Natural killer cell treated with Interleukin-12 subunit alpha and Interleukin-12 subunit beta and Interleukin-15 and Interleukin-18, amount 100 ng/mL, for 72 hours (primary cell): ENCODE data around the gene PRKD1. TPM values are rescaled to one million over a fixed set of nuclear protein-coding genes. Genes with fewer than 3 reads are reported as not detected.
"Not testable (repeated sequence)": the region's sequence is repeated elsewhere in the genome, so short reads cannot be mapped to it uniquely, and the experiment has no call there.

Experiments
- ATAC-seq, 2 donors: fragments of 150-1000 bp; cut with Tn5 transposase in 1 of 2; sonication (Bioruptor Pico), chemical (Tn5 transposase) in 1 of 2; 2 replicates each; pipeline ENCODE4 v1.10.0; 2021
- DNase-seq: peaks from one replicate; pipeline ENCODE4 v3.0.0; 2022; ENCODE audit warnings: low spot score
- H3K27ac Mint-ChIP-seq, 2 donors: 1 replicate in 1 of 2; 2 replicates in 1 of 2; pipeline ENCODE4 v1.8.0; 2022; ENCODE audit warnings: mixed read lengths in 2 of 2, mild to moderate bottlenecking in 1 of 2, moderate library complexity in 1 of 2
- H3K27me3 Mint-ChIP-seq, 2 donors: 1 replicate in 1 of 2; 2 replicates in 1 of 2; pipeline ENCODE4 v1.8.0; 2022; ENCODE audit warnings: mixed read lengths in 2 of 2
- H3K36me3 Mint-ChIP-seq: one replicate; pipeline ENCODE4 v1.8.0; 2022; ENCODE audit warnings: mixed read lengths
- H3K4me1 Mint-ChIP-seq, 2 donors: 1 replicate in 1 of 2; 2 replicates in 1 of 2; pipeline ENCODE4 v1.8.0; 2022; ENCODE audit warnings: low read depth in 2 of 2, mixed read lengths in 2 of 2, mild to moderate bottlenecking in 1 of 2
- H3K4me3 Mint-ChIP-seq: one replicate; pipeline ENCODE4 v1.8.0; 2022; ENCODE audit warnings: mixed read lengths
- H3K9me3 Mint-ChIP-seq: 2 replicates; pipeline ENCODE4 v1.8.0; 2022; ENCODE audit warnings: mixed read lengths
- total RNA-seq, 2 donors: library from RNA; stranded (reverse); gene quantifications; one replicate each; pipeline ENCODE4 v1.2.3, GENCODE V29; 2022

PRKD1 gene
- total RNA-seq, 2 donors from 2014 or later = 0.61 TPM; not detected in 1

GRCh38 chr14:29839691-29840090 is 88.0 kb downstream of the PRKD1 start:
- ATAC-seq, H3K27me3 Mint-ChIP-seq, H3K4me3 Mint-ChIP-seq, H3K27ac Mint-ChIP-seq, DNase-seq, H3K4me1 Mint-ChIP-seq: not testable (repeated sequence)
- Mint-ChIP-seq H3K36me3 (peaks cover 16% of the 10 kb centered on the region), H3K9me3 (peaks cover 19% of the 10 kb centered on the region)

DNA sequence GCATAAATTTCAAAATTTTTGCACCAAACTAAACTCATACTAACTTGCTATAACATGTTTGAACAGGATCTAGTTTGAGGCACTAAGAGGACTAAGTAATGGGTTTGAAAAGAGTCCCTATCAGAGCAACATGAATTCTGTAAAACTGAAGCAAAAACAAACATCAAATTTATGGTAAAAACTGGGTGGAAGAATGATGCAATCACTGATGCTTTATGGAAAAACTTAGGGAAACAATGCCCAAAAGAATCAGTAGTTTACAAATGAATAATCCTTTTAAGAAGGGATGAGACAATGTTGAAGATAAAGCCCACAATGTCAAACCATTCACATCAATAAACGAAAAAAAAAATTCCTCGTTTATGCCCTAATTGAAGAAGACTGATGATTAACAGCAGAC is 88.9 kb downstream of the PRKD1 start:
- no peaks in the 10 kb centered on the region for H3K4me1 Mint-ChIP-seq
- peaks cover 16% of the 10 kb centered on the region for H3K9me3 Mint-ChIP-seq
- no peak overlapping the region for H3K27ac Mint-ChIP-seq
- DNase-seq = no peak
- ATAC-seq = no peak
- H3K27me3 Mint-ChIP-seq = no peaks in the 10 kb centered on the region
- H3K4me3 Mint-ChIP-seq = no peak overlapping the region
- H3K36me3 Mint-ChIP-seq = peaks cover 16% of the 10 kb centered on the region

GRCh38 chr14:29836395-29836794 is 91.3 kb downstream of the PRKD1 start:
- Mint-ChIP-seq H3K27ac (no peak overlapping the region), H3K4me3 (no peak overlapping the region), H3K36me3 (peaks cover 11% of the 10 kb centered on the region), H3K9me3 (peaks cover 12% of the 10 kb centered on the region), H3K27me3 (no peaks in the 10 kb centered on the region), H3K4me1 (no peaks in the 10 kb centered on the region)
- DNase-seq (no peak), ATAC-seq (no peak)

DNA sequence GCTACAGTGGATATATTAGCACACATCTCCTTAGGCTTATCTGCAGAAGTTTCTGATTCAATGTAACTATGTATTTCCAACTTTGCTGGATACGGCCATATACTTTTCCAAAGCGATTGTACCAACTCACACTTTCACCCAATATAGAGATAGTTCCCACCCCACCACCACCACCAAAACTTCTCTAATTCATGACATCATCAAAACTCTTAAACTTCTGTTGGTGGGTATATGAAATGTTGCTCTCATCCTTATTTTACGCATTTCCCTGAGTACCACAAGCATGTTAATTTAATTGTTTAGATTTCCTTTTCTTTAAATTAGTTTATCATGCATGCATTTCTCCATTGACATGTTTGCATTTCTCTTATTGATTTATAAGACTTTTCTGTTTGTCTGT is 95.6 kb downstream of the PRKD1 start:
- no peak overlapping the region for H3K4me3 Mint-ChIP-seq
- H3K27ac Mint-ChIP-seq = no peak overlapping the region
- ATAC-seq = no peak
- H3K27me3 Mint-ChIP-seq = no peaks in the 10 kb centered on the region
- H3K9me3 Mint-ChIP-seq = peaks cover 11% of the 10 kb centered on the region
- H3K36me3 Mint-ChIP-seq = no peaks in the 10 kb centered on the region
- H3K4me1 Mint-ChIP-seq = no peaks in the 10 kb centered on the region
- DNase-seq = no peak

DNA sequence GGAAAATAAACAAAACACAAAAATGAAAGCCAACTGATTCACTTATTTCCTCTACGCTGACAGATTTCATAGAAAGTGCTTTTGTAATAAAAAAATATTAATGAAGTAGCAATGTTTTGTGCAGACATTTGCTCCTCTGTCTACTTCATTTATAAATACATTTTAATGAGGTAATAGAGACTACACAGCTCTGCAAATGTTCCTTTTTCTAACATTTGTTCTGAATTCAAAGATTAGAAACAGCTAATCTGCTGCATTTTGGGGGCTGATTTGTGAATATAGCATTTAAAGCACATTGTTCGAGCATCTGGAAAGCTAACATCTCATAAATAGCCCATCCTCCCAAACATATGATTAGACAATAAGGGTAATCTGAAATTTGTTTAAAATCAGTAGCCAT is 97.8 kb downstream of the PRKD1 start:
- Mint-ChIP-seq H3K27ac (no peak overlapping the region), H3K27me3 (no peaks in the 10 kb centered on the region), H3K4me3 (no peak overlapping the region), H3K36me3 (no peaks in the 10 kb centered on the region), H3K9me3 (peaks cover 9% of the 10 kb centered on the region), H3K4me1 (no peaks in the 10 kb centered on the region)
- ATAC-seq (no peak), DNase-seq (no peak)

GRCh38 chr14:29823816-29824215 is 103.8 kb downstream of the PRKD1 start:
- Mint-ChIP-seq H3K4me1 (no peaks in the 10 kb centered on the region), H3K27ac (no peak overlapping the region), H3K27me3 (no peaks in the 10 kb centered on the region), H3K9me3 (peaks cover 10% of the 10 kb centered on the region), H3K4me3 (no peak overlapping the region), H3K36me3 (no peaks in the 10 kb centered on the region)
- ATAC-seq (no peak), DNase-seq (no peak)

DNA sequence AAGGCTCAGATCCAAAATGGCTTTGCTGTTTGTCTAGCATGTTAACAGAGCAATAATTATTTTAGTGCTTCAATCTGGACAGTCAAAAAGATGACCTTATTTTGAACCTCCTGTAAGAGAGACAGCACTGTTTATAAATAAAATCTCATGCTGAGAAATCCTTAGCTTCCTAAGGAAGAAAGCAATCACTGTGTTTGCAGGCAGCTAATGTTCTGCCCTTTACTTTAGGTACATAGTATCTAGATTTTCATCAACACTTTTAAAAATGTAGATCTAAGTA is 105.3 kb downstream of the PRKD1 start:
- Mint-ChIP-seq H3K4me3 (no peak overlapping the region), H3K36me3 (no peaks in the 10 kb centered on the region), H3K4me1 (no peaks in the 10 kb centered on the region), H3K27me3 (no peaks in the 10 kb centered on the region), H3K9me3 (peaks cover 12% of the 10 kb centered on the region), H3K27ac (no peak overlapping the region)
- no peak for ATAC-seq
- DNase-seq = no peak

DNA sequence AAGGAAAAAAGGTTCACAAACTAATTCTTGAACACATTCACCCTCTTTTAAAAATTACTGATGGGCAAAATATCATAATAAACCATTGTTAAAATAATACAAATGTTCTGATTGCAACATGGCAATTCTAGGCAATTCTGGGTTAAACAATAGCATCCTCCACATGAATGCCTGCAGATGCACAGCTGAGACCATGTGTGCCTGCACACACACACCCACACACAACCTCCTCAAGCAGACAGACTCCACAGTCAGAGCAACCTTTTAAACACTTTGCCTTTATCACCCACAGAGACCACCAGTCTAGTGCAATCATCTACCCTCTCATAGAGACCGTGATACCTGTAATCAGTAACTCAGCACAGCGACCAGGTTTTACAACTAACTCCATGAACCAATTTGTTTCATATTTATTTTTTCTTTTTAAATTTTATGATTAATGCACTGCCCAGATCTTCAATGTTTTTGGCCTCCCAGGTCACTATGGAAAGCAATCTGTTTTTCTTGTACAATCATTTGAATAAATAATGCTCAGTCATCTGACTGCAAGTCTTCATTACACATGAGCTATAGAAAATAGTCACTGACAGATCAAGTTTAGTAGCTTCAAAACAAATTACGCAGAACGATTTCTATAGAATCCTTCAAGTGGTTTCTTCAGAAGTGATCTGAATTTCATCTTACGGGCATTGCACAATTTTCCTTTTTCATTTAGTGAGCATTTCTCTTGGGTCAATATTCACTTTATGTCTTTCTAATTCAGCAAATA is 105.8 kb downstream of the PRKD1 start:
- peaks cover 12% of the 10 kb centered on the region for H3K9me3 Mint-ChIP-seq
- ATAC-seq = no peak
- no peak overlapping the region for H3K4me3 Mint-ChIP-seq
- no peaks in the 10 kb centered on the region for H3K36me3 Mint-ChIP-seq
- no peaks in the 10 kb centered on the region for H3K4me1 Mint-ChIP-seq
- DNase-seq = no peak
- no peak overlapping the region for H3K27ac Mint-ChIP-seq
- no peaks in the 10 kb centered on the region for H3K27me3 Mint-ChIP-seq

DNA sequence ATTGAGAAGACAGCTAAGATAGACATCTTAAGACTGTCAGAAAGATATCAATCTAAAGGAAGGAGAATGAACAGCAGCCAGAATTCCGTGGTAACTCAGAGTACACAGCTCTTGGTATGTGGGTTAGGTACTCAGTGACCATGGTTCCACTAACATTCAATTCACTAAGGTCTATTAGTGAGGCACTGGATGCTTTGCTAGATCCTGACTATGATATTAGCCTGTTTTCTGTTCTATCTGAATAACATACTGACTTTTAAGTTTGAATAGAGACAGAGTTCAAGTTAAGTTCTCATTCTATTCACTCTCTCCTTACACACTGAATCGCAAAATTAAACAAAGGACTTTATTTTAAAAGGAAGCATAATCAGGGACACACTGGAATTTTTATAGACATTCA is 106.4 kb downstream of the PRKD1 start:
- no peak overlapping the region for H3K4me3 Mint-ChIP-seq
- H3K9me3 Mint-ChIP-seq = peaks cover 12% of the 10 kb centered on the region
- DNase-seq (no peak), ATAC-seq (no peak)
- no peaks in the 10 kb centered on the region for H3K4me1 Mint-ChIP-seq
- no peaks in the 10 kb centered on the region for H3K27me3 Mint-ChIP-seq
- no peak overlapping the region for H3K27ac Mint-ChIP-seq
- no peaks in the 10 kb centered on the region for H3K36me3 Mint-ChIP-seq

DNA sequence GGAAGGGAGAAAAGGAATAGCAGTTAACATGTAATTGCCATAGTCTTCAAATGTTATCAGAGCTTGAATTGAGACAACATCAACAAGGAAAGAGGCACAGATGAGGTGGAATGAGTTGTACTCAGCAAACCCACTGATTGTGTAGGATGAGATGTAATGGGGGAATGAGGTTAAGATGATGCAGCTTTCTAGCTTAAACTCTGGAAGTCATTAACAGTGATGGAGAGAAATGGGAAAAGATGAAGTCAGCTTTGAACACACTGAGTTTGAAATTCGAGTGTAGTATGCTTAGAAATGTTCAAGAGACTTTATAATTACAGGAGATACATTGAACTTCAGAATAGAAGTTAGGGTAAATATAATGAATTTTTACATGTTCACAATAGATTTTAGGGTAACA is 106.9 kb downstream of the PRKD1 start:
- Mint-ChIP-seq H3K9me3 (peaks cover 12% of the 10 kb centered on the region), H3K36me3 (no peaks in the 10 kb centered on the region), H3K27me3 (no peaks in the 10 kb centered on the region), H3K4me1 (no peaks in the 10 kb centered on the region), H3K4me3 (no peak overlapping the region), H3K27ac (no peak overlapping the region)
- ATAC-seq (no peak), DNase-seq (no peak)

DNA sequence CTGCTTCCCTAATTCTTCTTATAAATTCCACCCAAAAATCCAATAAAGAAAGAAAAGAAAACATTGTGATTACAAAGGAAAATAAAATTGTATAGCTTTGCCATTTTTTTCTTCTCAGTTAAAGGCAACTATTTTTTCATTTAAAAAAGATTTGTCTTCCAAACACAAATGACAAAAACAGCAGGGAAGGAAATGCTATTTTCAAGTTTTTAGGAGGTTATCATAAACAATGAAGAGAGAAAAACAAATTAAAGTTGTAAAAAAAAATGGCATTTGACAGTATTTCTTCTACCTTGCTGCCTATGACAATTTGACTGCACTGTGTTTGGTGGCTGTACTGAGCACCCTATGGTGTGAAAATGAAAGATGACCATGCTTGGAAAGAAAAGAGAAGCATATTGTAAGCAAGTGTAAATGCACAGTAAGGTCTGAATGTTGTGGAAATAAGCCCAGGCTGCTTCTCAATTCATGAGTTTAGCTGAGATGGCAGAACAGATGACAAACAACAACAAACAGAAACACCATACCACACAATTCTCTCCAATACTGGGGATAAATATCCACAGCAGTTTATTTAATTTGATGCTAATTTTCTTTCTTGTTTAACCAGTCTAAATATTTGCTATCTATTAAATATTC is 109.8 kb downstream of the PRKD1 start:
- H3K27me3 Mint-ChIP-seq = no peaks in the 10 kb centered on the region
- no peaks in the 10 kb centered on the region for H3K36me3 Mint-ChIP-seq
- H3K4me1 Mint-ChIP-seq = no peaks in the 10 kb centered on the region
- ATAC-seq (no peak), DNase-seq (no peak)
- no peak overlapping the region for H3K27ac Mint-ChIP-seq
- peaks cover 13% of the 10 kb centered on the region for H3K9me3 Mint-ChIP-seq
- no peak overlapping the region for H3K4me3 Mint-ChIP-seq

DNA sequence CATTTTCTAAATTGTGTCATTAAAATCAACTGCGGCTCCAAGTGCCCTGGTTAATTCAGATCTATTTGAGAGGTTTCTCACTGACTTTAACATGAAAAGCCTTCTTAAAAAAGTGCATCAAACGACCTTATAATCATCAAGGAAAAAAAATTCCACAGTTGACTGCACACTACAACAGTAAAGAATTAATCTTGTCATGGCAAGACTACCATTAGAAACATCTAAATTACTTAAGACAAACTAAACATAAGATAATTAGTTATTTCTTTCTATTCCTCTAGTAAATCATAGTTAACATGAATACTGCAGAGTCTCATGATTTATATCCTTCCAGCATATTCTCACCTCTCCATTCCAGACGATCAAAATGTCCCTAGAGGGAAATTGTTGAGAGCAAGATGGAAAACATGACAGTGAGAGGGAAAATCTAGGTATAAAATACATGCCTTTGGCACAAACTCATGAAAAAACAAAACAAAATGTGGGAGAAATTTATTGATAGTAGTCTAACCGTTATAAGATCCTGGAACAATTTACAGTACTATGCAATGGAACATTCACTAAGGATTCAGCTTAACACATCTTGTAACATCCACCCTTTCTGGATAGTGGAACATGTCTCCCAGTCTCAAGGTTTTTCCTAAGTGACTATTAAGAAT is 112.5 kb downstream of the PRKD1 start:
- H3K27me3 Mint-ChIP-seq = no peaks in the 10 kb centered on the region

DNA sequence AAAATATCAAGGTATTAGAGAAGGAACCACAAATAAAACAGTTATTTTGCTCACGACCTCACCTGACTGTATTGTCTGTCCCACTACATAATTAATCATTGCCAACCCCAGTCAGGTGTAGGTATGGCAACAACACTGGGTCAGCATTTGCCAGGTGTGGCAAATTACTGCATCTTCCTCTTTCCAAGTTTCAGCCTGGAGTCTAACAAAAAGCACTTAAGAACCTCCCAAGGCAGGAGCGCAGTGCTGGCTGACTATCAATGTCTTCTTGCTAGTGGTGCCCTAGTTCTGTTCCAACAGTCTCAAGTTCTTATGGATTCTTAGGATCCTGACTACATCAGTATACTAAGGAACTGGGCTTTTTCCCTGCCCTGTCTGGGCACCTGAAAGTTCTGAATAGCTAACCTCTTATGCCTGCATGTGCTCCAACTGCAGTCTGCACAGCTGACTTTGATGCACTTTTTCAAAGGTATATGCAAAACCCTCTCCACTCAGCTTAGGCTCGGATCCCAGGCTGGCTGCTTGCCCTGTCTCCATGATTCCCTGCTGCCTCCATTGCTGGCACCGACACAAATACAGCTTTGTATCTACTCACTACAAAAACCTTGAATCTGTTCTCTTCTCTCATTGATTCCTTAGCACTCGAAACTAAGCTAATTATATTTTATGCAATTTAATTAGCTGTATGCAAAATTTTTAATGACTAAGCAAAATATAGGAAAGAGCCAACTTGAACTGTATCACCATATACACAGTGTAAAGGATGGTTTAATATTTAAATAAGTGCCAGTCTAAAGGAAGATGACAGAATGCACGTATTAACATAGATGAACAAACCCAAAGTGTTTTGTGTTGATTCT is 113.3 kb downstream of the PRKD1 start:
- DNase-seq = no peak
- H3K27me3 Mint-ChIP-seq = no peaks in the 10 kb centered on the region
- no peak for ATAC-seq
- H3K9me3 Mint-ChIP-seq = peaks cover 12% of the 10 kb centered on the region
- H3K36me3 Mint-ChIP-seq = no peaks in the 10 kb centered on the region
- H3K4me3 Mint-ChIP-seq = no peak overlapping the region
- H3K27ac Mint-ChIP-seq = no peak overlapping the region
- no peaks in the 10 kb centered on the region for H3K4me1 Mint-ChIP-seq

More for the DNA sequence above, 112.5 kb downstream of the PRKD1 start:
- Mint-ChIP-seq H3K27ac (no peak overlapping the region), H3K4me1 (no peaks in the 10 kb centered on the region), H3K36me3 (no peaks in the 10 kb centered on the region), H3K4me3 (no peak overlapping the region), H3K9me3 (peaks cover 12% of the 10 kb centered on the region)
- no peak for DNase-seq
- no peak for ATAC-seq

DNA sequence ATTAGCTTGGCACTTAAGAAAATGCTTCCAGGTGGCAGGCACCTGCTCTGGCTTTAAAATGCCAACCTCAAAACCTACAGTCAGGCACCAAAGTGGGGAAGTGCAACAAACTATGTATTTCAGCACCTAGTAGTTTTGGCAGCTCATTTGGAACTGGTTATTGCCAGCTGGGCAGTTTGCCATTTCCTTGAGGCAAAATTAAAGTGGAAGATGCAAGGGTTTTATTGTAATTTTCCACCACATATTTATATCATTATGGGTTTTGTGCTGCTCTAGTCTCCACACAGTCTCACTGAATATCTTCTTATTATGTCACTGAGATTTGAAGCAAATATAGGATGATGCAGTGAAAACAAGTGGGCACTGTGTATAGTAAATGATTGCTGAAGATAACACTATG is 117.0 kb downstream of the PRKD1 start:
- ATAC-seq (no peak), DNase-seq (no peak)
- Mint-ChIP-seq H3K36me3 (peaks cover 3% of the 10 kb centered on the region), H3K27ac (no peak overlapping the region), H3K27me3 (no peaks in the 10 kb centered on the region), H3K4me1 (no peaks in the 10 kb centered on the region), H3K4me3 (no peak overlapping the region), H3K9me3 (peaks cover 12% of the 10 kb centered on the region)
